Measurements from ENCODE around the gene TSHZ2. TPM values are rescaled to one million over a fixed set of nuclear protein-coding genes. Genes with fewer than 3 reads are reported as not detected.

TSHZ2 gene
- total RNA-seq, 3 donors from 2014 or later, result 31.7 to 106 (median 59.6) TPM

- Histone ChIP-seq H3K4me1 (no peaks in the 10 kb centered on the region), H3K36me3 (no peaks in the 10 kb centered on the region), H3K9me3 (no peaks in the 10 kb centered on the region), H3K4me3 (no peak overlapping the region), H3K27ac (no peak overlapping the region), H3K27me3 (no peaks in the 10 kb centered on the region)
- intact Hi-C loops (cut with DNase I; ENCODE audit: low total_unique reads), result no loop called here
- no peak for TF ChIP-seq CTCF (IDR thresholded peaks at IDR 0.05)
- no peak for DNase-seq (ENCODE audit: low spot score in 2 of 2)
These were observed 272.6 kb downstream of the TSHZ2 start for GRCh38 chr20:53244711-53245110.

GRCh38 chr20:53245574-53245973 lies 273.4 kb downstream of the TSHZ2 start:
- DNase-seq (ENCODE audit: low spot score in 2 of 2), result no peak
- Histone ChIP-seq H3K27ac (no peak overlapping the region), H3K36me3 (no peaks in the 10 kb centered on the region), H3K9me3 (no peaks in the 10 kb centered on the region), H3K4me3 (no peak overlapping the region), H3K4me1 (no peaks in the 10 kb centered on the region), H3K27me3 (no peaks in the 10 kb centered on the region)
- intact Hi-C loops (cut with DNase I; ENCODE audit: low total_unique reads), result no loop called here
- TF ChIP-seq POLR2AphosphoS5 (IDR thresholded peaks at IDR 0.05), result no peak
- no peak for TF ChIP-seq POLR2A (IDR thresholded peaks at IDR 0.05)
- no peak for TF ChIP-seq CTCF (IDR thresholded peaks at IDR 0.05)

- Histone ChIP-seq H3K4me1 (no peaks in the 10 kb centered on the region), H3K4me3 (no peak overlapping the region), H3K36me3 (no peaks in the 10 kb centered on the region), H3K9me3 (no peaks in the 10 kb centered on the region), H3K27ac (no peak overlapping the region), H3K27me3 (no peaks in the 10 kb centered on the region)
- intact Hi-C loops (cut with DNase I; ENCODE audit: low total_unique reads), result no loop called here
- no peak for DNase-seq (ENCODE audit: low spot score in 2 of 2)
- TF ChIP-seq POLR2A (IDR thresholded peaks at IDR 0.05) (no peak), POLR2AphosphoS5 (IDR thresholded peaks at IDR 0.05) (no peak), CTCF (IDR thresholded peaks at IDR 0.05) (no peak)
These were observed 275.4 kb downstream of the TSHZ2 start for GRCh38 chr20:53247468-53248103.

GRCh38 chr20:53250456-53250855 lies 278.3 kb downstream of the TSHZ2 start:
- H3K27me3 ChIP-seq, result no peaks in the 10 kb centered on the region
- no peaks in the 10 kb centered on the region for H3K4me1 ChIP-seq
- intact Hi-C loops (cut with DNase I; ENCODE audit: low total_unique reads), result no loop called here
- H3K9me3 ChIP-seq, result no peaks in the 10 kb centered on the region
- no peaks in the 10 kb centered on the region for H3K36me3 ChIP-seq
- no peak overlapping the region for H3K27ac ChIP-seq
- DNase-seq (ENCODE audit: low spot score in 2 of 2), result no peak
- TF ChIP-seq POLR2AphosphoS5 (IDR thresholded peaks at IDR 0.05) (no peak), POLR2A (IDR thresholded peaks at IDR 0.05) (no peak), CTCF (IDR thresholded peaks at IDR 0.05) (no peak)
- H3K4me3 ChIP-seq, result no peak overlapping the region

- Histone ChIP-seq H3K27ac (no peak overlapping the region), H3K9me3 (no peaks in the 10 kb centered on the region), H3K4me1 (no peaks in the 10 kb centered on the region), H3K27me3 (no peaks in the 10 kb centered on the region), H3K4me3 (no peak overlapping the region), H3K36me3 (no peaks in the 10 kb centered on the region)
- no peak for DNase-seq (ENCODE audit: low spot score in 2 of 2)
- intact Hi-C loops (cut with DNase I; ENCODE audit: low total_unique reads), result no loop called here
- TF ChIP-seq CTCF (IDR thresholded peaks at IDR 0.05), result no peak
- TF ChIP-seq POLR2A (IDR thresholded peaks at IDR 0.05), result no peak
- no peak for TF ChIP-seq POLR2AphosphoS5 (IDR thresholded peaks at IDR 0.05)
These were observed 279.8 kb downstream of the TSHZ2 start for GRCh38 chr20:53252002-53252401.

Measured in breast epithelium (tissue), 4 donors.